Measurements from ENCODE around the gene BEX3.

BEX3 gene

DNA sequence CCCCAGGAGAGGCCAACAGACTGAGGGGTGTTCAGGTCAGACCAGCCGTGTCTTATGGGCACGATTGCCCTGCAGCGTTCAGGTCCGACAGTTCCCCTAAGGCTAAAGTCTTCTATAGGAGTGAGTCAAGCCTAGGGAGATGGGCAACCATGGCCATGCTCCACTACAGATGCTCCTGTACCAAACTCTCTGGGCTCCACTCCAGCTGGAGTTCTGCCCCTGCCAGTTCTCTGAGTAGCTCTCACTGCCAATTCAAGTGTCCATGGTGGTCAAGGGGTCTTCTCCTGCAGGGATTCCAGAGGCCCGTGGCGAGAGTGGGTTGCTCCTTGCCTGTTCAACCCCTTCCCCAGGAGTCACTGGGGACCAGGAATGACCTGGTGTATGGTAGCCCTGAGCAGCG, 38.2 kb downstream of the BEX3 start:
- Histone ChIP-seq H2AFZ (ENCODE audit: low read depth, low read length) (no peak overlapping the region), H3K27me3 (ENCODE audit: insufficient read depth, low read length) (no peaks in the 10 kb centered on the region), H3K4me1 (ENCODE audit: insufficient read depth, low read length) (no peaks in the 10 kb centered on the region), H3K4me3 (ENCODE audit: low read length) (no peak overlapping the region), H3K9me3 (ENCODE audit: low read length) (no peaks in the 10 kb centered on the region), H3K36me3 (ENCODE audit: insufficient read depth, low read length) (no peaks in the 10 kb centered on the region)

DNA sequence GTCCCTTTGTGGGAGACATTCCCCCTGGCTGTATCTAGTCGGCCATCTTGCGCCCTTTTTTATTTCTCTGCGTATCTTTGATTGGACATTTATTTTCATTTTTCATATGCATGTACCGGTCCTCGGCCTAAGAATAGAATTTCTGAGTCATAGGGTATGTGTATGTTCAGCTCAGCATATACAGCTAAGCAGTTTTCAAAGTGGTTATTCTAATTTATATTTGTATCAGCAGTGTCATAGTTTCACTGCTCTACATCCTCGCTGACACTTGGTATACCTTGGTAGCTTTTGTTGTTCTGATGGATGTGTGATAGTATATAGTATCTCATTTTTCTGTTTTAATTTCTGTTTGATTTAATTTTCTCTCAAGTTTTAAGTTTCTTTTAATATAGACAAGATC, 38.7 kb downstream of the BEX3 start:
- no peaks in the 10 kb centered on the region for H3K36me3 ChIP-seq (ENCODE audit: insufficient read depth, low read length)
- H3K4me3 ChIP-seq (ENCODE audit: low read length), result no peak overlapping the region
- no peaks in the 10 kb centered on the region for H3K4me1 ChIP-seq (ENCODE audit: insufficient read depth, low read length)
- no peak overlapping the region for H2AFZ ChIP-seq (ENCODE audit: low read depth, low read length)
- H3K27me3 ChIP-seq (ENCODE audit: insufficient read depth, low read length), result no peaks in the 10 kb centered on the region
- H3K9me3 ChIP-seq (ENCODE audit: low read length), result no peaks in the 10 kb centered on the region

DNA sequence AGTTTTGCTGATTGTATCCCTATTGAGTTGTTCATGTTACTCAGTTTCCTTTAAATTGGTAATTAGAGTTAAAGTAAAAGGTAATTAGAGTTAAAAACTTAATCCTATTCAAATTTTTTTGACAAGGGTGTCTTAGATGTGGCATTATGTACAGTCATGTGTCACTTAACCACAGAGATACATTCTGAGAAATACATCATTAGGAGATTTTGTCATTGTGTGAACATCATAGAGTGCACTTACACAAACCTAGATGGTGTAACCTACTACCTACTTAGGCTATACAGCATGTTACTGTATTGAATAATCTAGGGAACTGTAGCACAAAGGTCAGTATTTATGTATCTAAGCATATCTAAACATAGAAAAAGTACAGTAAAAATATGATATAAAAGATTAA, 39.2 kb downstream of the BEX3 start:
- no peaks in the 10 kb centered on the region for H3K36me3 ChIP-seq (ENCODE audit: insufficient read depth, low read length)
- no peak overlapping the region for H2AFZ ChIP-seq (ENCODE audit: low read depth, low read length)
- H3K27me3 ChIP-seq (ENCODE audit: insufficient read depth, low read length), result no peaks in the 10 kb centered on the region
- no peaks in the 10 kb centered on the region for H3K4me1 ChIP-seq (ENCODE audit: insufficient read depth, low read length)
- no peak overlapping the region for H3K4me3 ChIP-seq (ENCODE audit: low read length)
- H3K9me3 ChIP-seq (ENCODE audit: low read length), result no peaks in the 10 kb centered on the region

DNA sequence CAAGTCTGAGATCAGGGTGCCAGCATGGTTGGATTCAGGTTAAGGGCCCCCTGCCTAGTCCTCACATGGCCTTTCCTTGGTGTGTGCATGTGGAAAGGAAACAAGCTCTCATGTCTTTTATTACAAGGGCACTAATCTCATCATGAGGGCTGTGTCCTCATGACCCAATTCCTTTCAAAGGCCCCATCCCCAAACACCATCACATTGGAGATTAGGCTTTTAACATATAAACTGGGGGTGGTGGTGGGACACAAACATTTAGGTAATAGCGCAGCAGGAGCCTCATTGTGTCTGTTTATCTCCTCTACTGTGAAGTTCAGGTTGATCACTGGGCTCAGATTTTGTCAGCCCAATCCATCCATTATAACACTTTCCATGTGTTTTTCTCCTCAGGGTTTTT, 41.0 kb downstream of the BEX3 start:
- H2AFZ ChIP-seq (ENCODE audit: low read depth, low read length), result no peak overlapping the region
- no peaks in the 10 kb centered on the region for H3K4me1 ChIP-seq (ENCODE audit: insufficient read depth, low read length)
- H3K27me3 ChIP-seq (ENCODE audit: insufficient read depth, low read length), result no peaks in the 10 kb centered on the region
- no peaks in the 10 kb centered on the region for H3K36me3 ChIP-seq (ENCODE audit: insufficient read depth, low read length)
- no peak overlapping the region for H3K4me3 ChIP-seq (ENCODE audit: low read length)
- H3K9me3 ChIP-seq (ENCODE audit: low read length), result no peaks in the 10 kb centered on the region

DNA sequence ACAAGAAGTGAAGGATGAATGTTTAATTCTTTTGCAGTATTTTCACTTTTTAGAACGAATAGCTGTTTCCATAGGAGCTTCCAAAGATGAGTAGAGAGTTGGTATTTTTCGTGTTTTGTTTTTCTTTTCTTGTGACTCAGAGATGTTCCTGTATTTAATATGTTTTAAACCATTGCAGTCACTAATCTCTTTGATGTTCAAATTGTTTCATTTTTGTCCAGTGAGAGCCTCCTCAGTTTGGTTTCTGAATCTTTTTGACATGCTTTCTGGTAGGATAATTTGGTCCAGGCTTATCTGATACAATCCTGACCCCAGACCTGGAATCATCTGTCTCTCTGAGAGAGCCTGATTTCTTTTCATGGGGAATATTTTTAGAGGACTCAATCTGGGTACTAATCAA, 41.6 kb downstream of the BEX3 start:
- Histone ChIP-seq H3K9me3 (ENCODE audit: low read length) (no peaks in the 10 kb centered on the region), H3K4me1 (ENCODE audit: insufficient read depth, low read length) (no peaks in the 10 kb centered on the region), H3K27me3 (ENCODE audit: insufficient read depth, low read length) (no peaks in the 10 kb centered on the region), H3K36me3 (ENCODE audit: insufficient read depth, low read length) (no peaks in the 10 kb centered on the region), H3K4me3 (ENCODE audit: low read length) (no peak overlapping the region), H2AFZ (ENCODE audit: low read depth, low read length) (no peak overlapping the region)

DNA sequence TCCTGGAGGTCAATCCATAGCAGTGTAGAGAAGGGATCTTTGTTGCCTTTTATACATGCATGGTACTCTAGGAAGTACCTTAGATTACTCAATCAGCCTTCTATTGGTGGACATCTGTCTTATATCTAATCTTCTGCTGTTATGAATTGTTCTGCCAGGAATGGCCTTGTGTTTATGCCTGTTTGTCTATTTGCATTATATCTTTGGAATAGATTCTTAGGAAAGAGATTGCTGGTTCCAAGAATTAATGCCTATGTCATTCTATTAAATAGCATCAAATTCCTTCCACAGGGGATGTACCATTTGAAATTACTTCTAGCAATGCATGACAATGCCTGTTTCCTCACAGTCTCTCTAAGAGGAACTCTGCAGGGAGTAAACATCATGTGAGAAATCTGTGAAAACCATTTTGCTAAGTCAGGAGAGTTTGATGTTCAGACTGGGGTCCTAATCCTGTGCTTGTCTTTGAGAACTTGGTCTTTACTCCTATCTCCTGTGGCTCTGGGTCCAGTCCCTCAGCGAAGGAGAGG, 42.5 kb downstream of the BEX3 start:
- Histone ChIP-seq H3K27me3 (ENCODE audit: insufficient read depth, low read length) (no peaks in the 10 kb centered on the region), H3K36me3 (ENCODE audit: insufficient read depth, low read length) (no peaks in the 10 kb centered on the region), H3K9me3 (ENCODE audit: low read length) (no peaks in the 10 kb centered on the region), H3K4me3 (ENCODE audit: low read length) (no peak overlapping the region), H3K4me1 (ENCODE audit: insufficient read depth, low read length) (no peaks in the 10 kb centered on the region), H2AFZ (ENCODE audit: low read depth, low read length) (no peak overlapping the region)

DNA sequence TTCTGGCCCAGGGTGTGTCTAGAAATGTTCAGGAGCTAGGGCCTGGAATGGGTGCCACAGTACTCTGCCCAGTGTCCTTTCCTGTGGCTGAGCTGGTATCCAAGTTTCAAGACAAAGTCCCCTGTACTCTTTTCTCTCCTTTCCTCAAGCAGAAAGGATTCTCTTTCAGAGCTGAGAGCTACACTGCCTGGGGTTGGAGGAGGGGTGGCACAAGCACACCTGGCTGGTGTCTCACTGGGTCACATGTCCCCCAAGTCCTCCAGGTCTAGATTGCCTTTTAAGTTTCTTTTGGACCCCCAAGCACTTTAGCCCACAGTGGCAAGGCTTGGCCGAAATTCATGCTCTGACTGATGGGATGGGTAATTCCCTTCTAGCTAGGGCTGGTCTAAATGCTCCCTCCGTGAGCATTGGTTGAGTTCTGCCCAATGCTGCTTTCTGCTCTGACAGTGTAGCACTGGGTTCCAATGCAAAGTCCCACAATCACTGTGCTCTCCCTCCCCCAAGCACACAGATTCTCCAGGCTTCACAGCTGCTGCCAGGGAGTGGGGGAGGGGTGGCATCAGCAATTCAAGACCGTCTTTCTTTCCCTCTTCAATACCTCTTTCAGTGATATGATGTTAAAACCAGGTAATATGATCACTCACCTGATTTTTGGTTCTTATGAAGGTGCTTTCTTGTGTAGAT, 47.8 kb downstream of the BEX3 start:
- Histone ChIP-seq H3K27me3 (ENCODE audit: insufficient read depth, low read length) (no peaks in the 10 kb centered on the region), H2AFZ (ENCODE audit: low read depth, low read length) (no peak overlapping the region), H3K9me3 (ENCODE audit: low read length) (no peaks in the 10 kb centered on the region), H3K36me3 (ENCODE audit: insufficient read depth, low read length) (no peaks in the 10 kb centered on the region), H3K4me1 (ENCODE audit: insufficient read depth, low read length) (peaks cover 5% of the 10 kb centered on the region), H3K4me3 (ENCODE audit: low read length) (no peak overlapping the region)
